ENCODE measurements around the gene CTXN3. TPM values are rescaled to one million over a fixed set of nuclear protein-coding genes. Genes with fewer than 3 reads are reported as not detected.

Gene CTXN3
- total RNA-seq, 1 donor from 2014 or later = not detected

DNA sequence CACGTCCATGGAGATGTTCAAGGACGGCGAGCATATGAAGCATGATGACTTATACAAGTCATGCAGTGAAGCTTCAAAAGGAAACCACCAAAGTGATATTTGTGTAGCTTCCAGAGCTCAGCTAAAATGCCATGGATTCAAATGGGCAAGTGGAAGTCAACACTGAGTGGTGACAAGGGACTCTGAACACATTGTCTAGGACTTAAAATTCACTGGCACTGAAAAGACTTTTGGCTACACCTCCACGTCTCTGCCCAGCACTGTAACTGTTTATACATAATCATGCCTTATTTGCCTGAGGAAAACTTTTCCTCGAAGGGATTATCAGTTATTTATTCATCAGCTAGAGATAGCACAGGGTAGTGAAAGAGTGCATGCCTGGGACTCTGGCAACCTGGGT is 15.2 kb downstream of the CTXN3 start:
- no peak overlapping the region for H3K4me3 Mint-ChIP-seq
- intact Hi-C loops (cut with micrococcal nuclease) = no loop called here
- TF ChIP-seq, protein P1, sequence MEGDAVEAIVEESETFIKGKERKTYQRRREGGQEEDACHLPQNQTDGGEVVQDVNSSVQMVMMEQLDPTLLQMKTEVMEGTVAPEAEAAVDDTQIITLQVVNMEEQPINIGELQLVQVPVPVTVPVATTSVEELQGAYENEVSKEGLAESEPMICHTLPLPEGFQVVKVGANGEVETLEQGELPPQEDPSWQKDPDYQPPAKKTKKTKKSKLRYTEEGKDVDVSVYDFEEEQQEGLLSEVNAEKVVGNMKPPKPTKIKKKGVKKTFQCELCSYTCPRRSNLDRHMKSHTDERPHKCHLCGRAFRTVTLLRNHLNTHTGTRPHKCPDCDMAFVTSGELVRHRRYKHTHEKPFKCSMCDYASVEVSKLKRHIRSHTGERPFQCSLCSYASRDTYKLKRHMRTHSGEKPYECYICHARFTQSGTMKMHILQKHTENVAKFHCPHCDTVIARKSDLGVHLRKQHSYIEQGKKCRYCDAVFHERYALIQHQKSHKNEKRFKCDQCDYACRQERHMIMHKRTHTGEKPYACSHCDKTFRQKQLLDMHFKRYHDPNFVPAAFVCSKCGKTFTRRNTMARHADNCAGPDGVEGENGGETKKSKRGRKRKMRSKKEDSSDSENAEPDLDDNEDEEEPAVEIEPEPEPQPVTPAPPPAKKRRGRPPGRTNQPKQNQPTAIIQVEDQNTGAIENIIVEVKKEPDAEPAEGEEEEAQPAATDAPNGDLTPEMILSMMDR (IDR thresholded peaks at IDR 0.05) = no peak
- H3K27me3 Mint-ChIP-seq = no peaks in the 10 kb centered on the region
- ATAC-seq (ENCODE audit: low read depth) (no peak), DNase-seq (no peak)
- no peaks in the 10 kb centered on the region for H3K9me3 Mint-ChIP-seq
- no peaks in the 10 kb centered on the region for H3K36me3 Mint-ChIP-seq (ENCODE audit: low read depth)
- no peak overlapping the region for H3K27ac Mint-ChIP-seq
- CTCF ChIA-PET = no interaction called here
- POLR2A ChIA-PET = no interaction called here
- no peaks in the 10 kb centered on the region for H3K4me1 Mint-ChIP-seq

DNA sequence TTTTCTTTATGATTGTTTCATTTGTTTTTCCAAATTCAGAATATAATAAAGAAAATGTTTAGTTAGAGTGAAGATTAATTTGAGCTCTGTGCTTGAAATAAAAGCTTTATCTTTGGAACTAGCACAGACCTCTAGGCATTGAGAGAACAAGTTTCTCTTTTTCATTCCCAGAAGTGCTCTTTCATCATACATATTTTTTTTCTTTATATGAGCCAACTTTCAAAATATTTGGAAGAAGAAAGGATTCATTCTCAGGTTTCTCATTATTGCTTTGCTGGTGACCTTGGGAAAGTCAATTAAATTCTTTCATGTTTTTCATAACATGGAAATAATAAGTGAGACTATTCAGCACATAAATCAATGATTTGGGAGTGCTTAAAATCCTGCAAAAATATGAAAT is 16.8 kb downstream of the CTXN3 start:
- Mint-ChIP-seq H3K36me3 (ENCODE audit: low read depth) (no peaks in the 10 kb centered on the region), H3K27me3 (no peaks in the 10 kb centered on the region), H3K27ac (no peak overlapping the region), H3K4me1 (no peaks in the 10 kb centered on the region), H3K9me3 (no peaks in the 10 kb centered on the region), H3K4me3 (no peak overlapping the region)
- TF ChIP-seq, protein P1 (IDR thresholded peaks at IDR 0.05) = no peak
- ChIA-PET CTCF (no interaction called here), POLR2A (no interaction called here)
- ATAC-seq (ENCODE audit: low read depth) = no peak
- DNase-seq = no peak
- intact Hi-C loops (cut with micrococcal nuclease) = no loop called here

DNA sequence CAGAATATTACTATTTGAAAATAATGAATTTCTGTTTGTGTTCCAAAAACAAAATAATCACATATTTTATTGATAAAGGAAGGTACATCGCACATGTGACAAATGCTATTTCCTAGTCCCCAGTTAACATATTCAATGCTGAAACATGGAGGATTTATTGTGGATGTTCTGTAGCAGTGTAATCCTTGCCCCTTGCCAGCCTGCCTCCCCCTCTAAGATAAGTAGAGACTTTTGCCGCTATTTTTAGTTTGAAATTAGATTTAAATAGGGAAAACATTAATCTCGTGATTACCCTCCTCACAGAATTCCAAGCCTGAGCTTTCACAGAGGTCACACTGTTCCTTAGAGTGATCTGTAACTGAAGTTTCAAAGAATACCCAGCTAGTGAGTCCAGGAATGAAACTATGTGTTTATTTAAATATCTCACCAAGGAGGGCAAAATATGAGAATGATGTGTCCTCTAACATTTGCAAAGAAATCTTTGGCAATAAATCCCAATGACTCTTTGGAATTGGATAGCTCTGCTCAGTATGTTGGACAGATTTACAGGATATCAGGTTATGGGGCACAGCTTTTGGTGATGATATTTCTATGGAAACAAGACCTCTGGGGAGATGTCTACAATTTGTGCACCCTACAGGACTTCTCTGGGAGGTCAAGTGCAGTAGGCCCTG is 17.3 kb downstream of the CTXN3 start:
- CTCF ChIA-PET = no interaction called here
- ATAC-seq (ENCODE audit: low read depth) (no peak), DNase-seq (no peak)
- Mint-ChIP-seq H3K4me3 (no peak overlapping the region), H3K36me3 (ENCODE audit: low read depth) (no peaks in the 10 kb centered on the region), H3K27ac (no peak overlapping the region), H3K4me1 (no peaks in the 10 kb centered on the region), H3K27me3 (no peaks in the 10 kb centered on the region), H3K9me3 (no peaks in the 10 kb centered on the region)
- POLR2A ChIA-PET = no interaction called here
- intact Hi-C loops (cut with micrococcal nuclease) = no loop called here
- TF ChIP-seq, protein P1 (IDR thresholded peaks at IDR 0.05) = no peak

DNA sequence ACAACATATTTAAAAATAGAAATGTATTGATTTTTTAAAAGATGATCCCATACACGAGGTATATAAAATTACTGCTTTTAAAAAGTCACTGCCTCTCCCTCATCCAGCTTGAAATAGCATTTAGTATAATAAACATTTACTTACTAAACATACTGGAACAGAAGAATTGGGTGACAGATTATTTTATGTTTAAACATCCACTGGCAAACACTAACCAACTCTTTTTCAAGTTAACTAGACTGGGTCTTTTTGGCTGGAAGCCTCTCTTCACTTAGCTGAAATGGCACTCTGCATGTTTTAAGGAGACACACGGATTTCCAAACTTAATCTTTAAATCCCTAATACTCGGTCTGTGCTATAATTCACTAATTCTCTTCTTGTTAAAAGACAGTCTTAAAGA is 19.0 kb downstream of the CTXN3 start:
- ATAC-seq (ENCODE audit: low read depth) (no peak), DNase-seq (no peak)
- ChIA-PET CTCF (no interaction called here), POLR2A (no interaction called here)
- TF ChIP-seq, protein P1 (IDR thresholded peaks at IDR 0.05) = no peak
- Mint-ChIP-seq H3K36me3 (ENCODE audit: low read depth) (no peaks in the 10 kb centered on the region), H3K4me1 (no peaks in the 10 kb centered on the region), H3K27ac (no peak overlapping the region), H3K9me3 (no peaks in the 10 kb centered on the region), H3K27me3 (no peaks in the 10 kb centered on the region), H3K4me3 (no peak overlapping the region)
- intact Hi-C loops (cut with micrococcal nuclease) = no loop called here

DNA sequence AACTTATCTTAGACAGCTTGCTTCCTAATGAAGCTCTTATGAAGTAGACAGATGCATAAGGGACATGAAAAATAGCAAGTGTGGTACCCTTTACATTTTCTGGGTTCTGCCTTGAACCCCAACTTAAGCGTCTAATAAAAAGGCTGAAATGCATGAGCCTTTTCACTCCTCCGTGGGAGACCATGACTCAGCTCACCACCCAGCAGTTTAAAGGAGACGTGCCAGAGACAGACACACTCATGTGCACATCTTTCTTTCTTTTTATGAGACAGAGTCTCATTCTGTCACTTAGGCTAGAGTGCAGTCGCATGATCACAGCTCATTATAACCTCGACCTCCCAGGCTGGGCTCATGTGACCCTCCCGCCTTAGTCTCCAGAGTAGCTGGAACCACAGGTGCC is 22.3 kb downstream of the CTXN3 start:
- no peaks in the 10 kb centered on the region for H3K27me3 Mint-ChIP-seq
- no peak overlapping the region for H3K4me3 Mint-ChIP-seq
- intact Hi-C loops (cut with micrococcal nuclease) = no loop called here
- CTCF ChIA-PET = no interaction called here
- no peak overlapping the region for H3K27ac Mint-ChIP-seq
- no peaks in the 10 kb centered on the region for H3K36me3 Mint-ChIP-seq (ENCODE audit: low read depth)
- POLR2A ChIA-PET = no interaction called here
- DNase-seq (no peak), ATAC-seq (ENCODE audit: low read depth) (no peak)
- TF ChIP-seq, protein P1 (IDR thresholded peaks at IDR 0.05) = no peak
- H3K4me1 Mint-ChIP-seq = no peaks in the 10 kb centered on the region
- H3K9me3 Mint-ChIP-seq = no peaks in the 10 kb centered on the region
